K562 (cell line): ENCODE data around the gene TNFSF9. TPM values are rescaled to one million over a fixed set of nuclear protein-coding genes. Genes with fewer than 3 reads are reported as not detected.

Experiments used
- CBX5 ChIP-seq: IDR thresholded peaks from 2 replicates; pipeline ENCODE4 v1.6.1; 2014; ENCODE audit warnings: low read depth, borderline replicate concordance
- EGR1 ChIP-seq: fragments of 450-650 bp; conservative IDR thresholded peaks from 2 replicates; pipeline ENCODE4 v1.6.1; 2017; ENCODE audit warnings: mild to moderate bottlenecking
- HMGXB4 ChIP-seq: sonication (generic); formaldehyde crosslinking; IDR thresholded peaks from 2 replicates; pipeline ENCODE4 v1.8.1; 2023; ENCODE audit warnings: mild to moderate bottlenecking, missing genetic modification reagents
- NKRF ChIP-seq: fragments of 450-650 bp; IDR thresholded peaks from 2 replicates; pipeline ENCODE4 v1.6.1; 2016; ENCODE audit warnings: borderline replicate concordance
- SMAD3 ChIP-seq: fragments of 450-650 bp; formaldehyde crosslinking; conservative IDR thresholded peaks from 2 replicates; pipeline ENCODE4 v1.4.0; 2020; ENCODE audit warnings: mild to moderate bottlenecking
- ZNF778 ChIP-seq: fragments of 450-650 bp; formaldehyde crosslinking; IDR thresholded peaks from 2 replicates; pipeline ENCODE4 v1.4.0; 2020; ENCODE audit warnings: mild to moderate bottlenecking, moderate library complexity
- polyA plus RNA-seq, 8 experiments: library from polyadenylated mRNA; depleted of rRNA in 4 of 8; stranded (reverse) in 5 of 8; unstranded in 3 of 8; fragments of >200 nt; fragmentation: Nextera tagmentation in 2 of 8; fragmentation: Illumina TruSeq in 1 of 8; extraction: Ambion mirVana in 2 of 8; extraction: Trizol in 1 of 8; gene quantifications; 2 replicates each; pipeline versions ENCODE4 v1.2.1 to v1.2.3, GENCODE V29; 2011 to 2014; ENCODE audit warnings: inconsistent platforms in 1 of 8, missing spikeins in 1 of 8
- total RNA-seq, 7 experiments: library from RNA; depleted of rRNA in 6 of 7; stranded (reverse); fragments of >200 nt in 6 of 7; fragmentation: Illumina TruSeq in 2 of 7; extraction: Trizol in 2 of 7; gene quantifications; 2 replicates each; pipeline versions ENCODE4 v1.2.1 to v1.2.3, GENCODE V29; 2011 to 2021; ENCODE audit warnings: low replicate concordance in 1 of 7

TNFSF9 gene
- total and polyA plus RNA-seq, 9 of the 15 experiments (the other 6 are each of a cell fraction or from before 2014, with no cell fraction given), result 1.4 to 17.9 (median 6.5) TPM

- TF ChIP-seq EGR1 (peak; percentile 77), SMAD3 (CRISPR knock-in tag) (no peak), HMGXB4 (peak; percentile 49; the same call in 1 of the 2 replicates), CBX5 (no peak), NKRF (peak; percentile 46; the same call in 1 of the 2 replicates), ZNF778 (CRISPR knock-in tag) (no peak)
Observed at GRCh38 chr19:6516018-6516658, 14.7 kb upstream of the TNFSF9 start (continued).
